ENCODE results near the gene SUMO3.

SUMO3 gene

GRCh38 chr21:44817914-44818639 is at the start of gene SUMO3:
SUMO3 (minus strand) TSS chr21:44818062; CDS start chr21:44817968, 94 bp downstream.
- DNase-seq, result peak; percentile 72 to 84 (median 78)

GRCh38 chr21:44867464-44867863 is 49.6 kb upstream of the SUMO3 start:
- no peak for DNase-seq

- DNase-seq, result no peak
These were observed 48.9 kb upstream of the SUMO3 start for GRCh38 chr21:44866780-44867179.

GRCh38 chr21:44865561-44866280 is 47.9 kb upstream of the SUMO3 start:
- DNase-seq, result no peak

- DNase-seq, result no peak
These were observed 45.2 kb upstream of the SUMO3 start for GRCh38 chr21:44862869-44863685.

- no peak for DNase-seq
These were observed 40.9 kb upstream of the SUMO3 start for GRCh38 chr21:44858791-44859190.

- no peak for DNase-seq
These were observed 40.4 kb upstream of the SUMO3 start for GRCh38 chr21:44858291-44858690.

- no peak for DNase-seq
These were observed 39.4 kb upstream of the SUMO3 start for GRCh38 chr21:44857127-44857892.

GRCh38 chr21:44856131-44856530 is 38.3 kb upstream of the SUMO3 start:
- DNase-seq, result no peak

GRCh38 chr21:44855572-44855971 is 37.7 kb upstream of the SUMO3 start:
- no peak for DNase-seq

GRCh38 chr21:44854664-44855446 is 37.0 kb upstream of the SUMO3 start:
- DNase-seq, result peak in 1 of 4 experiments; percentile 38

- no peak for DNase-seq
These were observed 36.5 kb upstream of the SUMO3 start for GRCh38 chr21:44854391-44854663.

GRCh38 chr21:44853601-44854390 is 35.9 kb upstream of the SUMO3 start:
- DNase-seq, result no peak

GRCh38 chr21:44850905-44851657 is 33.2 kb upstream of the SUMO3 start:
- DNase-seq, result no peak

GRCh38 chr21:44850208-44850800 is 32.4 kb upstream of the SUMO3 start:
- no peak for DNase-seq

- no peak for DNase-seq
These were observed 31.8 kb upstream of the SUMO3 start for GRCh38 chr21:44849616-44850130.

GRCh38 chr21:44848821-44849521 is 31.1 kb upstream of the SUMO3 start:
- DNase-seq, result no peak

- DNase-seq, result no peak
These were observed 29.6 kb upstream of the SUMO3 start for GRCh38 chr21:44847261-44848056.

Measured in activated naive CD4-positive, alpha-beta T cell (primary cell).